GM12864 (cell line): ENCODE measurements around the gene NPSR1.
A peak's percentile ranks its signal among the peaks of the same experiment; 100 is the strongest.

Experiments
- DNase-seq: peaks from one replicate; pipeline ENCODE4 v3.0.0-alpha.2; 2011; ENCODE audit warnings: low read depth
- H3K4me3 ChIP-seq: 2 replicates; pipeline ENCODE4 v1.5.1; 2011; ENCODE audit warnings: mild to moderate bottlenecking, low read depth, low read length, control low read depth
- CTCF ChIP-seq: IDR thresholded peaks from 2 replicates; pipeline ENCODE4 v1.5.1; 2011; ENCODE audit warnings: low read depth, mild to moderate bottlenecking, moderate library complexity, low read length, control low read depth, inconsistent platforms; ENCODE audit errors: missing control alignments

The NPSR1 gene

GRCh38 chr7:34756025-34756437 is 98.0 kb downstream of the NPSR1 start:
- DNase-seq = no peak
- TF ChIP-seq CTCF = no peak
- H3K4me3 ChIP-seq = no peak overlapping the region

GRCh38 chr7:34756691-34757090 is 98.7 kb downstream of the NPSR1 start:
- DNase-seq = no peak
- TF ChIP-seq CTCF = no peak
- H3K4me3 ChIP-seq = no peak overlapping the region

- no peak for DNase-seq
- no peak for TF ChIP-seq CTCF
- H3K4me3 ChIP-seq = no peak overlapping the region
These were observed 99.6 kb downstream of the NPSR1 start for GRCh38 chr7:34757570-34758110.

GRCh38 chr7:34758111-34758601 is 100.1 kb downstream of the NPSR1 start:
- H3K4me3 ChIP-seq = no peak overlapping the region
- no peak for DNase-seq
- no peak for TF ChIP-seq CTCF

GRCh38 chr7:34759477-34760125 is 101.6 kb downstream of the NPSR1 start:
- no peak overlapping the region for H3K4me3 ChIP-seq
- TF ChIP-seq CTCF = peak; percentile 62
- peak; percentile 4 for DNase-seq

GRCh38 chr7:34760271-34760670 is 102.3 kb downstream of the NPSR1 start:
- TF ChIP-seq CTCF = no peak
- no peak overlapping the region for H3K4me3 ChIP-seq
- no peak for DNase-seq

GRCh38 chr7:34761206-34761605 is 103.2 kb downstream of the NPSR1 start:
- no peak for TF ChIP-seq CTCF
- H3K4me3 ChIP-seq = no peak overlapping the region
- no peak for DNase-seq
